Activated naive CD4-positive, alpha-beta T cell treated with anti-CD3 and anti-CD28 coated beads for 36 hours (primary cell): Measurements from ENCODE around the gene INF2. TPM values are rescaled to one million over a fixed set of nuclear protein-coding genes. Genes with fewer than 3 reads are reported as not detected.
A peak's percentile ranks its signal among the peaks of the same experiment; 100 is the strongest.

ENCODE experiments used
- CTCF ChIA-PET: fragments of 350-600 bp; sonication (Branson Sonifier 250); formaldehyde crosslinking; loops from one replicate; lab custom pipeline; 2021; ENCODE audit warnings: antibody characterized with exemption; lab: Charles Lee
- DNase-seq: peaks from one replicate; pipeline ENCODE4 v3.0.0-alpha.2; 2020
- H3K27ac Mint-ChIP-seq: one replicate; pipeline ENCODE4 v1.8.0; 2021; ENCODE audit warnings: mild to moderate bottlenecking, mixed read lengths
- H3K27me3 Mint-ChIP-seq: one replicate; pipeline ENCODE4 v1.8.0; 2021; ENCODE audit warnings: low read depth, mixed read lengths
- H3K36me3 Mint-ChIP-seq: one replicate; pipeline ENCODE4 v1.8.0; 2021; ENCODE audit warnings: low read depth, mixed read lengths
- H3K4me1 Mint-ChIP-seq: one replicate; pipeline ENCODE4 v1.8.0; 2021; ENCODE audit warnings: low read depth, mixed read lengths
- H3K4me3 Mint-ChIP-seq: one replicate; pipeline ENCODE4 v1.8.0; 2021; ENCODE audit warnings: mild to moderate bottlenecking, moderate library complexity, mixed read lengths
- H3K9me3 Mint-ChIP-seq: one replicate; pipeline ENCODE4 v1.8.0; 2021; ENCODE audit warnings: mixed read lengths
- intact Hi-C: fragments of 100-400 bp; cut with micrococcal nuclease; formaldehyde crosslinking; loops from one replicate; pipeline ENCODE4 v1.15.1; 2023
- total RNA-seq, 2 experiments: library from RNA; stranded (reverse); gene quantifications; one replicate each; pipeline ENCODE4 v1.2.3, GENCODE V29; 2021

INF2 gene
- total RNA-seq = 10 to 100 TPM; 50.7 to 50.9 TPM

GRCh38 chr14:104689109-104689880 lies at the start of gene INF2:
INF2 (plus strand) TSS chr14:104689618; CDS start chr14:104701366, 11,748 bp downstream.
- Mint-ChIP-seq H3K4me1 (peaks cover 46% of the 10 kb centered on the region), H3K27me3 (no peaks in the 10 kb centered on the region), H3K9me3 (no peaks in the 10 kb centered on the region), H3K36me3 (peaks cover 1% of the 10 kb centered on the region), H3K27ac (peak within 1 kb of the TSS; percentile 36), H3K4me3 (peak within 1 kb of the TSS; percentile 73)
- CTCF ChIA-PET = no interaction called here
- peak; percentile 49 for DNase-seq
- intact Hi-C loops = no loop called here

DNA sequence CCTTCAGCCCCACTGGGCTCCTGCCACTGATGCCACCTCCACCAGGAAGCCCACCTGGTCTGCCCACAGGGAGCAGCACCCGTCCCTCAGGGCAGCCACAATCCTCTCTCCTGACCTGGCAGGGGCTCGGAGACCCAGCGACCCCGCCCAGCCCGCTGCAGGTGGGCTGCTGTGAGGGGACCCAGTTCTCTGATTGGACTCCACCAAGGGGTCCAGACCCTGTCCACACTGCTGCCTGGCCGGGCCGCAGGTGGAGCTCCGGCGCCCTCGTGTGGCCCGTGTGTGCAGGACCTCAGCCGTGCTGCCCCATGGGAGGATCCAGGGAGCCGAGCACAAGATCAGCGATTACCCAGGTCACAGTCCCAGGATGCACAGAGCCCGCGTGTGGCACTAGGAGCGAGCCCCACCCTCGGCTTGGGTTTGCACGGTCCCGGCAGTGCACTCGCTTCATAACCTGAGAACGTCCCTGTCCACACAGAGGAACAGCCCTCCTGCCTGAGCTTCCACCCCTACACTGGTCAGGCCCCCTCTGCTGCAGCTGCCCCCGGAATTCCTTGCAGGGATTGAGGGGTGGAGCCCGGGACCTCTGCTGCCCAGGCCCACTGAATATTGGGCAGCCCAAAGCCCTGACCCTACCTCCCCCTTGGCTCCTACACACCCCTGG lies 49.4 kb upstream of the INF2 start:
- no peaks in the 10 kb centered on the region for H3K36me3 Mint-ChIP-seq
- H3K27me3 Mint-ChIP-seq = peaks cover 8% of the 10 kb centered on the region
- intact Hi-C loops = loop anchor here (1.0 to 2.0 kb wide), 2 partner anchors 503 to 546 kb away; no protein-coding TSS in a partner anchor
- H3K27ac Mint-ChIP-seq = no peak overlapping the region
- peaks cover 4% of the 10 kb centered on the region for H3K9me3 Mint-ChIP-seq
- CTCF ChIA-PET = interaction anchor here (0.5 to 1.1 kb wide), 3 partner anchors 115 to 562 kb away, joined by 3 to 4 read pairs (median 3); no protein-coding TSS in a partner anchor
- no peaks in the 10 kb centered on the region for H3K4me1 Mint-ChIP-seq
- peak; percentile 59 for DNase-seq
- no peak overlapping the region for H3K4me3 Mint-ChIP-seq

DNA sequence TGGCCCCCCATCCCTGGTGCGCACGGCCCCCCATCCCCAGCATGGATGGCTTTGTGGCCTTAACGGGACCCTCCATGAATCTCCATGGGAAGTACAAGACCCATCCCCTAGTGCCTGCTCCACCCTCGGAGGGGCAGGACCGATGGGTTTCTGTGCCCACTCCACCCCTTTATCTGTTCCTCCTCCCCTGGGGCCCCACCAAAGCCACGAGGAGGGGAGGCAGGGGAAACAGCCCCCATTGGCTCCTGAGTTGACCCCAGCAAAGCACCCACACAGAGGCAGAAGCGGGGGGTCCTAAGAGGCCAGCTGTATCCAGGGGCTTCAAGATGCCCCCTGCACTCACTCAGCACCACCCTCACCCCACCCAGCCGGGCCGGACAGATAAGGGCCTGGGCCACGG lies 48.7 kb upstream of the INF2 start:
- Mint-ChIP-seq H3K27me3 (peaks cover 8% of the 10 kb centered on the region), H3K4me1 (no peaks in the 10 kb centered on the region), H3K36me3 (no peaks in the 10 kb centered on the region), H3K9me3 (peaks cover 7% of the 10 kb centered on the region), H3K27ac (no peak overlapping the region), H3K4me3 (no peak overlapping the region)
- CTCF ChIA-PET = interaction anchor here (0.5 to 1.1 kb wide), 3 partner anchors 116 to 563 kb away, joined by 3 to 4 read pairs (median 3); no protein-coding TSS in a partner anchor
- DNase-seq = no peak
- intact Hi-C loops = loop anchor here (1.0 to 2.0 kb wide), 2 partner anchors 504 to 546 kb away; no protein-coding TSS in a partner anchor

DNA sequence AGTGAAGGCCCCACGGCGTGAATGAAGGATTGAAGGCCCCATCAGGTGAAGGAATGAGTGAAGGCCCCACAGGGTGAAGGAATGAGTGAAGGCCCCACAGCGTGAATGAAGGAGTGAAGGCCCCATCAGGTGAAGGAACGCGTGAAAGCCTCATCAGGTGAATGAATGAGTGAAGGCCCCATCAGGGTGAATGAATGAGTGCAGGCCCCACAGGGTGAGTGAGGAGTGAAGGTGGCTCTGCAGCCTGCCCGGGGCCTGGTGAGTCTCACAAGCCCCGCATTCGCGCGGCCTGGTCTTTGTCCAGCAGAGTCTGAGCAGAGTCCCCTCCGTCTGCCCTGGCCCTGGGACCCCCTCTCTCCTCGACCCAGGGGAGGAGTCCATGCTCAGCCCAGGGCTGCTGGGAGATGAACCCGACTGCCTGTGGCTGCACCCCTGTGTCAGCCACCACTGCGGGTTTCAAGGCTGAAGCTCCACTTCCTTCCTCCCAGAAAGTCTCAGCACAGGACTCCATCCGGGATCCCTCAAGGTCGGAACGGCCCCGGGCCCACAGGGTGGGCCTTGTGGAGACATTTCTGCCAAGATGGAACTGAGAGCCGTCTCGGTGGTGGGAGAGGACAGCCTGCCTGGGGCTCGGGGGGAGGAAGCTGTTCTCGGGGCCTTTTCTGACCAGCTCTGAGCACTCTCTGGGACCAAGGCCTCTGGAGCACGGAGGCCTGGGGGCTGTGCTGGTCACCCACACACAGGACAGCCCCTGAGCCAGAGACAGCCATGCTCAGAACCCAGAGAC lies 47.5 kb upstream of the INF2 start:
- no peaks in the 10 kb centered on the region for H3K36me3 Mint-ChIP-seq
- peaks cover 7% of the 10 kb centered on the region for H3K9me3 Mint-ChIP-seq
- no peak overlapping the region for H3K4me3 Mint-ChIP-seq
- CTCF ChIA-PET = interaction anchor here (0.9 kb wide), 1 partner anchor 563 kb away, joined by 4 read pairs; no protein-coding TSS in a partner anchor
- peaks cover 8% of the 10 kb centered on the region for H3K27me3 Mint-ChIP-seq
- no peaks in the 10 kb centered on the region for H3K4me1 Mint-ChIP-seq
- no peak overlapping the region for H3K27ac Mint-ChIP-seq
- intact Hi-C loops = loop anchor here (2.0 kb wide), 1 partner anchor 505 kb away; no protein-coding TSS in a partner anchor
- DNase-seq = no peak

- H3K4me3 Mint-ChIP-seq = no peak overlapping the region
- H3K27me3 Mint-ChIP-seq = peaks cover 8% of the 10 kb centered on the region
- intact Hi-C loops = no loop called here
- no peak for DNase-seq
- no peak overlapping the region for H3K27ac Mint-ChIP-seq
- H3K36me3 Mint-ChIP-seq = no peaks in the 10 kb centered on the region
- peaks cover 7% of the 10 kb centered on the region for H3K9me3 Mint-ChIP-seq
- CTCF ChIA-PET = interaction anchor here (0.9 kb wide), 1 partner anchor 564 kb away, joined by 4 read pairs; no protein-coding TSS in a partner anchor
- no peaks in the 10 kb centered on the region for H3K4me1 Mint-ChIP-seq
These were observed 46.9 kb upstream of the INF2 start for GRCh38 chr14:104642540-104642868.

- intact Hi-C loops = no loop called here
- Mint-ChIP-seq H3K36me3 (no peaks in the 10 kb centered on the region), H3K27ac (no peak overlapping the region), H3K4me1 (no peaks in the 10 kb centered on the region), H3K4me3 (no peak overlapping the region), H3K27me3 (peaks cover 8% of the 10 kb centered on the region), H3K9me3 (peaks cover 7% of the 10 kb centered on the region)
- DNase-seq = no peak
- CTCF ChIA-PET = no interaction called here
These were observed 46.1 kb upstream of the INF2 start for GRCh38 chr14:104643306-104643705.

GRCh38 chr14:104644091-104644635 lies 45.3 kb upstream of the INF2 start:
- intact Hi-C loops = no loop called here
- CTCF ChIA-PET = no interaction called here
- H3K36me3 Mint-ChIP-seq = no peaks in the 10 kb centered on the region
- H3K27ac Mint-ChIP-seq = no peak overlapping the region
- H3K27me3 Mint-ChIP-seq = peaks cover 6% of the 10 kb centered on the region
- DNase-seq = no peak
- H3K9me3 Mint-ChIP-seq = peaks cover 7% of the 10 kb centered on the region
- no peaks in the 10 kb centered on the region for H3K4me1 Mint-ChIP-seq
- H3K4me3 Mint-ChIP-seq = no peak overlapping the region

DNA sequence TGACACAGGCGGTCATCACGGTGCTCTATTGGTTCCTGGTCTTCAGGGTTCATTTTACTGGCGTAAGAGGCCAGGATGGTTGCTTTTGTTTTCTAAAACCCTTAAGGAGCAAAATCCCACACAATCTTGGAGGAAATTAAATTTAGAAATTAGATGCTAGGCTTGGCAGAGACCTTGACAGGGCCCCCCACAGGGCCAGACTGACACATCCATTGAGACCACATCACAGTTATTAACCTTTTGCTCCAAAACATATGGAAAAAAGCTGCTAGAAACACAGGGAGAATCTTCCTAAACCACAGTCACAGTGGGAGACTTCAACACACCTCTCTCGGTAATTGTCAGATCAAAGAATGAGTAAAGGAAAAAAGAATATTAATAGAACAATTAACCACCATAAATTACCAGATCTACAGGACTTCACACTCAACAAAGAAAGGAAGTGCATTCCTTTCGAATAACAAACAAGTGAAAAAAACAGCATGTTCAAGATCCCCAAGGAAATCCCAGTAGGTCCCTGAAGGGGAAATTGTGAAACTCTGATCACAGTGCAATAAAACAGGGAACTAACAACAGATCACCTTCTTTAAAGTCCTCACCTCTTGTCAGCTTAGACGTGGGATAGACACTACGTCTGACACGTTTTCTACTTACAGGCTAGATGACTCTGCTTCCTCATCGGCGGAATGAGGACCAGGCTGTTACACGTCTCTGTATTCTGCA lies 44.6 kb upstream of the INF2 start:
- H3K4me1 Mint-ChIP-seq = no peaks in the 10 kb centered on the region

DNA sequence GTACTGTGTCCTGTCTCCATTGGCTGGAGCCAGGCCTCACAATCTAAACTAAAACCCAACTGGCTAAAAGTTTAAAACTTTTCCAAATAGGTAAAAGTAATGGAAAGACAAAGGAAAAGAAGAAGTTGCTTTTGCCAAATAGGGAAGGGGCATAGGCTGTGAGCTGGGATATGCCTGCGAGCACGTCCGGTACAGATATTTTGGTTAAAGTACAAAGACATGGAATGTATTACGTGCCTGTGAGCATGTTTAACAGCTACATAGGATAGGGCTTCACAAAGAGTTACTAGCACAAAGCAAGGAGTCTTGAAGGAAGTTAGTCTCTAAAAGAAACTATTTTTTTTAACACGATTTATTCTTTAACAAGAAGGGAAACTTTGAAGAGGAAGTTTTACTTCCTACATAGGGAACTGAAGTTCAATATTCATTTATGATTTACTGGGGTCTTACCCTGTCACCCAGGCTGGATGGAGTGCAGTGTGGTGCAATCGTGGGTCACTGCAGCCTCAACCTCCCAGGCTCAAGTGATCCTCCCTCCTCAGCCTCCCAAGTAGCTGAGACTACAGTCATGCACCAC lies 41.9 kb upstream of the INF2 start:
- H3K27me3 Mint-ChIP-seq = peaks cover 3% of the 10 kb centered on the region
- H3K4me1 Mint-ChIP-seq = no peaks in the 10 kb centered on the region

More for the DNA sequence above, 44.6 kb upstream of the INF2 start:
- Mint-ChIP-seq H3K9me3 (peaks cover 7% of the 10 kb centered on the region), H3K4me3 (no peak overlapping the region), H3K27me3 (peaks cover 6% of the 10 kb centered on the region), H3K27ac (no peak overlapping the region), H3K36me3 (no peaks in the 10 kb centered on the region)
- DNase-seq = no peak
- CTCF ChIA-PET = no interaction called here
- intact Hi-C loops = no loop called here

DNA sequence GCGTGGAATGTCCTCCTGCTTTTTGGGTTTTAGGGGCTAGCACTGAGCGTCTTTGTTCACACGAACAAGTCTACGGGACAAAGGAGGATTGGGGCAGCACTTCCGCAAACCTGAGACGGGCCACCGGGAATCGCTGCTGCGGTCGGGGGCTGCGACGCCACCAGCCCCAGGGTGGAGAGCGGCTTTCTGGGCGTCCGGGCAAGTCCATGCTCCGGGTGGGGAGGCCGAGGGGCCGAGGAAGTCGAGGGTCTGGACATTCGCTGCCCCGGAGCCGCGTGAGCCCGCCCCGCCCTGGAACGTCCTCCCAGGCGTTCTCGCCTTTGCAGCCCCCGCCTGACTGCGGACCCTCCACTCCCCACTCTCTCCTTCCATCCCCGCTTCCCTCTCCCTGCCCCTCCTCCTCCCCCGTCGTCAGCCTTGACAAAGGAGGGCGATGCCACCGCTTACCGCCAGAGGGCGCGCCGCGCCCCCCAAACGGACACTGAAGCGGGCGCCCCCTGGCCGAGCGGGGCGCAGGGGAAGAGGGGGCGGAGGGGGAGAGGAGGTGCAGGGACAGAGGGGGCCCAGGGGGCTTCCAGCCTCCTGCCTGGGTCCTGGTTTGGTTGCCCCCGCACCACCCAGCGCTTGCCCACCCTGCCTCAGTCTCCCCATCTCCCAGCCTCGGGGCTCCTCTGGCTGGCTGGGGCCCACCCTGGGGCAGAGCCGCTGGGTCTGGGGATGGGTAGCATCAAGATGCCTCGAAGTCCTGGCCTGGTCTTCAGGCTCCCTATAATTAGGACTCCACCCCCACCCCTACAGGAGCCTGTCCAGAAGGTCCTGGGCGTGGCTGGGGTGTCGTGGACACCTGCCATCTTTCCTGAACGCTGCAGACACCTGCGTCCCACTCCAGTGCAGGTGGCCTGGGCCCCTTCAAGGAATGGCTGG lies 39.1 kb upstream of the INF2 start:
- Mint-ChIP-seq H3K27ac (no peak overlapping the region), H3K9me3 (peaks cover under 1% of the 10 kb centered on the region), H3K4me3 (peak overlapping the region; percentile 29), H3K27me3 (peaks cover 3% of the 10 kb centered on the region), H3K4me1 (no peaks in the 10 kb centered on the region), H3K36me3 (no peaks in the 10 kb centered on the region)
- CTCF ChIA-PET = interaction anchor here (0.7 kb wide), 1 partner anchor 59 kb away, joined by 3 read pairs; no protein-coding TSS in a partner anchor
- intact Hi-C loops = loop anchor here (1.0 kb wide), 1 partner anchor 58 kb away; no protein-coding TSS in a partner anchor
- peak; percentile 74 for DNase-seq

More for the DNA sequence above, 41.9 kb upstream of the INF2 start:
- peaks cover 7% of the 10 kb centered on the region for H3K9me3 Mint-ChIP-seq
- no peak overlapping the region for H3K4me3 Mint-ChIP-seq
- CTCF ChIA-PET = interaction anchor here (0.6 to 1.0 kb wide), 2 partner anchors 41 to 104 kb away, joined by 3 read pairs; no protein-coding TSS in a partner anchor
- no peaks in the 10 kb centered on the region for H3K36me3 Mint-ChIP-seq
- no peak for DNase-seq
- no peak overlapping the region for H3K27ac Mint-ChIP-seq
- intact Hi-C loops = no loop called here
